HG02610 (cell line): ENCODE measurements around the gene PPP4R4.
"Not testable (repeated sequence)": the region's sequence is repeated elsewhere in the genome, so short reads cannot be mapped to it uniquely, and the experiment has no call there.

ENCODE experiments used
- ATAC-seq: cut with Tn5 transposase; IDR thresholded peaks from one replicate; pipeline ENCODE4 v1.9.1; 2021; ENCODE audit warnings: mild to moderate bottlenecking, moderate library complexity; ENCODE audit not compliant: unreplicated experiment

PPP4R4 gene

GRCh38 chr14:94143239-94143638, 30.9 kb upstream of the PPP4R4 start:
- ATAC-seq = no peak

GRCh38 chr14:94143711-94144110, 30.4 kb upstream of the PPP4R4 start:
- ATAC-seq = no peak

- no peak for ATAC-seq
Measured at GRCh38 chr14:94144765-94145164, 29.4 kb upstream of the PPP4R4 start.

- no peak for ATAC-seq
Measured at GRCh38 chr14:94145902-94146527, 28.1 kb upstream of the PPP4R4 start.

GRCh38 chr14:94152676-94153075, 21.4 kb upstream of the PPP4R4 start:
- ATAC-seq = no peak

GRCh38 chr14:94153750-94154342, 20.3 kb upstream of the PPP4R4 start:
- no peak for ATAC-seq

GRCh38 chr14:94156143-94156542, 18.0 kb upstream of the PPP4R4 start:
- ATAC-seq = not testable (repeated sequence)

GRCh38 chr14:94157197-94157596, 16.9 kb upstream of the PPP4R4 start:
- ATAC-seq = no peak

- no peak for ATAC-seq
Measured at GRCh38 chr14:94158239-94158883, 15.8 kb upstream of the PPP4R4 start.

- ATAC-seq = no peak
Measured at GRCh38 chr14:94161058-94161457, 13.1 kb upstream of the PPP4R4 start.

- ATAC-seq = no peak
Measured at GRCh38 chr14:94161981-94162380, 12.1 kb upstream of the PPP4R4 start.

- no peak for ATAC-seq
Measured at GRCh38 chr14:94162466-94162865, 11.7 kb upstream of the PPP4R4 start.

GRCh38 chr14:94163796-94164195, 10.3 kb upstream of the PPP4R4 start:
- ATAC-seq = no peak

- no peak for ATAC-seq
Measured at GRCh38 chr14:94164685-94165431, 9.3 kb upstream of the PPP4R4 start.

GRCh38 chr14:94165744-94166143, 8.4 kb upstream of the PPP4R4 start:
- ATAC-seq = no peak

GRCh38 chr14:94170136-94170535, 4.0 kb upstream of the PPP4R4 start:
- no peak for ATAC-seq

GRCh38 chr14:94171208-94171607, 2.9 kb upstream of the PPP4R4 start:
- ATAC-seq = no peak

- no peak for ATAC-seq
Measured at GRCh38 chr14:94172545-94172944, 1.6 kb upstream of the PPP4R4 start.

GRCh38 chr14:94173471-94173884, 644 bp upstream of the PPP4R4 start:
- no peak for ATAC-seq

- no peak for ATAC-seq
Measured at GRCh38 chr14:94174604-94175010, 485 bp downstream of the PPP4R4 start.

- ATAC-seq = no peak
Measured at GRCh38 chr14:94175011-94175745, 1.1 kb downstream of the PPP4R4 start.
